GM12878 (cell line): ENCODE results near the gene USP12. TPM values are rescaled to one million over a fixed set of nuclear protein-coding genes. Genes with fewer than 3 reads are reported as not detected.
A peak's percentile ranks its signal among the peaks of the same experiment; 100 is the strongest.

Experiments used
- ATAC-seq: fragments of 200-7000 bp; cut with Tn5 transposase; 3 replicates; pipeline ENCODE4 v1.9.1; 2020; ENCODE audit warnings: mild to moderate bottlenecking, moderate library complexity
- BruUV-seq: library from RNA; stranded (reverse); fragments of 400-500 nt; replicated peaks from 2 replicates; lab custom pipeline; 2021; lab: Mats Ljungman, UMichigan
- CTCF ChIA-PET: fragments of 300-600 bp; sonication (Branson Sonifier 250); formaldehyde crosslinking; extraction: SDS; loops from one replicate; lab custom pipeline; 2021; ENCODE audit warnings: inconsistent platforms; lab: Yijun Ruan, JAX
- POLR2A ChIA-PET: fragments of 350-600 bp; formaldehyde crosslinking; extraction: SDS; loops from one replicate; lab custom pipeline; 2021; ENCODE audit warnings: inconsistent platforms; lab: Charles Lee
- RAD21 ChIA-PET: fragments of 300-600 bp; sonication (Branson Sonifier 250); formaldehyde crosslinking; loops from one replicate; lab custom pipeline; 2023; ENCODE audit warnings: antibody characterized with exemption; ENCODE audit not compliant: unreplicated experiment; lab: Charles Lee
- SMC1A ChIA-PET: fragments of 300-600 bp; sonication (Branson Sonifier 250); formaldehyde crosslinking; loops from one replicate; lab custom pipeline; 2023; ENCODE audit not compliant: unreplicated experiment, uncharacterized antibody; lab: Charles Lee
- DNase-seq: peaks from one replicate; pipeline ENCODE4 v3.0.0-alpha.2; 2011; ENCODE audit warnings: low read depth, low spot score
- FAIRE-seq: peaks from 3 replicates; lab custom pipeline; 2011; peaks lifted over from hg19 to GRCh38; lab: Jason Lieb, UNC
- H2AFZ ChIP-seq: 2 replicates; pipeline ENCODE4 v1.6.0; 2011; ENCODE audit warnings: low read depth, low read length, control low read depth; ENCODE audit not compliant: control insufficient read depth
- H3K27ac ChIP-seq: 2 replicates; pipeline ENCODE4 v1.5.1; 2011; ENCODE audit warnings: control low read depth; ENCODE audit not compliant: control insufficient read depth, insufficient read depth
- H3K27me3 ChIP-seq, 2 experiments: replicated peaks in 1 of 2; 2 replicates each; pipeline versions ENCODE4 v1.6.0 to v1.6.1; 2011; ENCODE audit warnings: low read length in 1 of 2; ENCODE audit not compliant: control insufficient read depth in 2 of 2, insufficient read depth in 2 of 2
- H3K36me3 ChIP-seq, 2 experiments: 2 replicates each; pipeline ENCODE4 v1.5.1; 2011; ENCODE audit warnings: low read length in 1 of 2; ENCODE audit not compliant: control insufficient read depth in 2 of 2, insufficient read depth in 2 of 2
- H3K4me1 ChIP-seq: 2 replicates; pipeline ENCODE4 v1.6.1; 2011; ENCODE audit warnings: mild to moderate bottlenecking, low read length, moderate library complexity, mixed read lengths; ENCODE audit not compliant: control insufficient read depth, insufficient read depth
- H3K4me2 ChIP-seq: 2 replicates; pipeline ENCODE4 v1.6.0; 2011; ENCODE audit warnings: control low read depth; ENCODE audit not compliant: control insufficient read depth, insufficient read depth
- H3K4me3 ChIP-seq: fragments of 200-600 bp; sonication (generic); 2 replicates; pipeline ENCODE4 v1.5.1; 2016
- H3K79me2 ChIP-seq: 2 replicates; pipeline ENCODE4 v1.6.0; 2011; ENCODE audit warnings: low read length; ENCODE audit not compliant: control insufficient read depth, insufficient read depth
- H3K9ac ChIP-seq: 2 replicates; pipeline ENCODE4 v1.8.0; 2011; ENCODE audit warnings: low read length, control low read depth, mixed read lengths; ENCODE audit not compliant: control insufficient read depth, insufficient read depth
- H3K9me3 ChIP-seq: replicated peaks from 3 replicates; pipeline ENCODE4 v1.5.1; 2011; ENCODE audit warnings: mild to moderate bottlenecking, low read length; ENCODE audit not compliant: control insufficient read depth, insufficient read depth
- H4K20me1 ChIP-seq: 2 replicates; pipeline ENCODE4 v1.6.0; 2011; ENCODE audit not compliant: control insufficient read depth, insufficient read depth
- BCL3 ChIP-seq: IDR thresholded peaks from 2 replicates; pipeline ENCODE4 v1.6.1; 2011; ENCODE audit warnings: borderline replicate concordance, low read depth, mild to moderate bottlenecking, moderate library complexity, low read length; ENCODE audit not compliant: insufficient read depth, poor library complexity, severe bottlenecking
- CHD2 ChIP-seq: IDR thresholded peaks from 2 replicates; pipeline ENCODE4 v1.6.1; 2011; ENCODE audit warnings: low read depth, low read length, improper control_type of control experiment, borderline replicate concordance
- ETV6 ChIP-seq, 2 experiments: fragments of 450-650 bp in 1 of 2; IDR thresholded peaks in 1 of 2; conservative IDR thresholded peaks in 1 of 2; 2 replicates each; pipeline ENCODE4 v1.6.1; 2014; ENCODE audit warnings: antibody characterized with exemption in 1 of 2, borderline replicate concordance in 1 of 2, low read depth in 1 of 2, mild to moderate bottlenecking in 1 of 2, moderate library complexity in 1 of 2
- IKZF1 ChIP-seq: fragments of 450-650 bp; conservative IDR thresholded peaks from 2 replicates; pipeline ENCODE4 v1.6.1; 2017; ENCODE audit warnings: antibody characterized with exemption, mild to moderate bottlenecking
- NFYA ChIP-seq: IDR thresholded peaks from 2 replicates; pipeline ENCODE4 v1.6.1; 2011; ENCODE audit warnings: low read depth, mild to moderate bottlenecking, low read length, improper control_type of control experiment, borderline replicate concordance
- NRF1 ChIP-seq: conservative IDR thresholded peaks from 2 replicates; pipeline ENCODE4 v1.6.1; 2011; ENCODE audit warnings: mild to moderate bottlenecking, low read depth, low read length, improper control_type of control experiment
- RAD21 ChIP-seq: IDR thresholded peaks from 2 replicates; pipeline ENCODE4 v1.6.1; 2011; ENCODE audit warnings: mild to moderate bottlenecking, low read depth, low read length, moderate library complexity; ENCODE audit not compliant: insufficient read depth
- RAD51 ChIP-seq: fragments of 450-650 bp; IDR thresholded peaks from 2 replicates; pipeline ENCODE4 v1.6.1; 2016; ENCODE audit warnings: moderate library complexity, mild to moderate bottlenecking, inconsistent platforms
- SREBF2 ChIP-seq: IDR thresholded peaks from 2 replicates; pipeline ENCODE4 v1.6.1; 2012; ENCODE audit warnings: mild to moderate bottlenecking, low read length
- YY1 ChIP-seq: IDR thresholded peaks from 2 replicates; pipeline ENCODE4 v1.6.1; 2011; ENCODE audit warnings: low read depth, mild to moderate bottlenecking, low read length
- ZNF274 ChIP-seq: IDR thresholded peaks from one replicate; pipeline ENCODE4 v1.8.0; 2011; ENCODE audit not compliant: insufficient read length, insufficient read depth
- WGBS: methylation state at CpG from one replicate; pipeline ENCODE4 v1.1.6; 2016; ENCODE audit warnings: low lambda C conversion rate; ENCODE audit not compliant: insufficient replicate concordance, insufficient coverage; ENCODE audit errors: missing lambda C conversion rate; 5-methylcytosine and 5-hydroxymethylcytosine counted together
- in situ Hi-C: fragments of 300-500 bp; cut with MboI; formaldehyde crosslinking; loops from 9 replicates; pipeline ENCODE4 v1.14.3; 2018; ENCODE audit warnings: mixed read lengths
- intact Hi-C: fragments of 100-400 bp; cut with micrococcal nuclease; formaldehyde crosslinking; loops from one replicate; pipeline ENCODE4 v1.14.2; 2022; ENCODE audit not compliant: unreplicated experiment
- polyA plus RNA-seq, 11 experiments: library from polyadenylated mRNA; depleted of rRNA in 4 of 11; unstranded in 6 of 11; stranded (reverse) in 5 of 11; fragments of >200 nt; fragmentation: Nextera tagmentation in 4 of 11; fragmentation: Illumina TruSeq in 1 of 11; extraction: Ambion mirVana in 4 of 11; extraction: Trizol in 1 of 11; gene quantifications; 1 replicate in 1 of 11; 2 replicates in 10 of 11; pipeline versions ENCODE4 v1.2.1 to v1.2.3, GENCODE V29; 2011 to 2016; ENCODE audit warnings: inconsistent platforms in 2 of 11, missing spikeins in 2 of 11, low read depth in 1 of 11
- total RNA-seq, 4 experiments: library from RNA; depleted of rRNA in 3 of 4; stranded (reverse); fragments of >200 nt in 3 of 4; fragmentation: Illumina TruSeq in 1 of 4; extraction: Trizol in 1 of 4; gene quantifications; 2 replicates each; pipeline versions ENCODE4 v1.2.1 to v1.2.3, GENCODE V29; 2013 to 2021

Gene USP12
- total and polyA plus RNA-seq, 10 of the 15 experiments (the other 5 are each of a cell fraction or from before 2014, with no cell fraction given), result 3.5 to 32.2 (median 24.6) TPM

- Histone ChIP-seq H3K36me3 (peaks cover 0 to 2% of the 10 kb centered on the region in 2 experiments; a peak in 3 of 4 replicates), H3K27me3 (no peaks in the 10 kb centered on the region), H3K9ac (no peak overlapping the region), H2AFZ (no peak overlapping the region), H3K4me2 (no peak overlapping the region), H3K9me3 (peaks cover 37% of the 10 kb centered on the region), H3K27ac (no peak overlapping the region), H4K20me1 (no peaks in the 10 kb centered on the region), H3K4me3 (no peak overlapping the region), H3K79me2 (peaks cover 67% of the 10 kb centered on the region), H3K4me1 (peaks cover 18% of the 10 kb centered on the region)
- ChIA-PET SMC1A (interaction anchor here (1.1 to 2.0 kb wide), 4 partner anchors 11 to 35 kb away, joined by 3 to 12 read pairs (median 4); no protein-coding TSS in a partner anchor), POLR2A (interaction anchor here (0.5 to 1.6 kb wide), 2 partner anchors 11 to 54 kb away, joined by 3 to 5 read pairs; no protein-coding TSS in a partner anchor), RAD21 (interaction anchor here (1.6 kb wide), 1 partner anchor 11 kb away, joined by 4 read pairs; no protein-coding TSS in a partner anchor), CTCF (interaction anchor here (0.7 kb wide), 1 partner anchor 140 kb away, joined by 3 read pairs; no protein-coding TSS in a partner anchor)
- intact Hi-C loops (no loop called here), in situ Hi-C loops (no loop called here)
- DNase-seq (no peak), FAIRE-seq (no peak), ATAC-seq (no peak)
- WGBS, result 95% methylated on average over 23 of the region's 23 CpGs
- TF ChIP-seq RAD21 (no peak), IKZF1 (no peak), NRF1 (no peak), YY1 (0 out of 2 replicates have a peak, but pooled peaks have one; percentile 12)
- no TSS peak for BruUV-seq
Observed at GRCh38 chr13:27125357-27126282, 46.0 kb downstream of the USP12 start.

- WGBS, result 99% methylated on average over 4 of the region's 4 CpGs
- FAIRE-seq (no peak), DNase-seq (no peak), ATAC-seq (no peak)
- CTCF ChIA-PET, result interaction anchor here (0.7 kb wide), 1 partner anchor 139 kb away, joined by 3 read pairs; no protein-coding TSS in a partner anchor
- H3K4me1 ChIP-seq, result peaks cover 11% of the 10 kb centered on the region
- no peak overlapping the region for H3K27ac ChIP-seq
- H3K36me3 ChIP-seq, result peaks cover 0 to 2% of the 10 kb centered on the region in 2 experiments; a peak in 3 of 4 replicates
- no peaks in the 10 kb centered on the region for H3K27me3 ChIP-seq
- H2AFZ ChIP-seq, result no peak overlapping the region
- H3K9ac ChIP-seq, result no peak overlapping the region
- H3K79me2 ChIP-seq, result peaks cover 61% of the 10 kb centered on the region
- no peak overlapping the region for H3K4me3 ChIP-seq
- SMC1A ChIA-PET, result interaction anchor here (1.1 kb wide), 1 partner anchor 14 kb away, joined by 3 read pairs; no protein-coding TSS in a partner anchor
- BruUV-seq, result no TSS peak
- intact Hi-C loops, result no loop called here
- H3K9me3 ChIP-seq, result peaks cover 27% of the 10 kb centered on the region
- H3K4me2 ChIP-seq, result no peak overlapping the region
- in situ Hi-C loops, result no loop called here
- POLR2A ChIA-PET, result no interaction called here
- H4K20me1 ChIP-seq, result no peaks in the 10 kb centered on the region
- RAD21 ChIA-PET, result no interaction called here
- TF ChIP-seq NFYA (no peak), BCL3 (no peak), ETV6 (conservative IDR thresholded peaks at IDR 0.05 in 1 of 2, IDR thresholded peaks at IDR 0.05 in 1 of 2; ENCODE audit: borderline replicate concordance in 1 of 2, low read depth in 1 of 2) (no peak), RAD51 (no peak), ZNF274 (no peak), CHD2 (no peak), SREBF2 (no peak)
Observed at GRCh38 chr13:27124571-27124970, 47.0 kb downstream of the USP12 start.
